HCT116 (cell line): Measurements from ENCODE around the gene C19orf85. TPM values are rescaled to one million over a fixed set of nuclear protein-coding genes. Genes with fewer than 3 reads are reported as not detected.
A peak's percentile ranks its signal among the peaks of the same experiment; 100 is the strongest.

Source experiments
- ATAC-seq: fragments of 200-7000 bp; cut with Tn5 transposase; 2 replicates; pipeline ENCODE4 v1.9.1; 2020; ENCODE audit warnings: mild to moderate bottlenecking, moderate library complexity
- BruUV-seq: library from RNA; stranded (reverse); fragments of 400-500 nt; replicated peaks from 2 replicates; lab custom pipeline; 2021; lab: Mats Ljungman, UMichigan
- CTCF ChIA-PET: fragments of 300-600 bp; sonication (Branson Sonifier 250); formaldehyde crosslinking; loops from one replicate; lab custom pipeline; 2021; ENCODE audit warnings: antibody characterized with exemption; lab: Charles Lee
- POLR2A ChIA-PET: fragments of 300-600, 350-600 bp; sonication (Branson Sonifier 250); formaldehyde crosslinking; loops from one replicate; lab custom pipeline; 2021; ENCODE audit warnings: antibody characterized with exemption; lab: Charles Lee
- RAD21 ChIA-PET, 2 experiments: fragments of 300-600 bp; sonication (Branson Sonifier 250); formaldehyde crosslinking; loops; one replicate each; lab custom pipeline; 2023; ENCODE audit warnings: low total read pairs in 2 of 2; ENCODE audit not compliant: uncharacterized antibody in 2 of 2, unreplicated experiment in 2 of 2, low non-redundant PET in 1 of 2; lab: Charles Lee
- DNase-seq: peaks from one replicate; pipeline ENCODE4 v3.0.0-alpha.2; 2010; ENCODE audit warnings: low read depth, low spot score
- H2AFZ ChIP-seq: fragments of 200-600 bp; shearing (Covaris generic), sonication (generic); 2 replicates; pipeline ENCODE4 v1.6.1; 2017; ENCODE audit warnings: low read depth, mixed run types, mixed read lengths, antibody characterized with exemption, low read length; ENCODE audit not compliant: poor library complexity, severe bottlenecking
- H3K27ac ChIP-seq: 2 replicates; pipeline ENCODE4 v1.5.1; 2012; ENCODE audit warnings: low read depth, low read length
- H3K27me3 ChIP-seq: fragments of 200-600 bp; sonication (generic); 2 replicates; pipeline ENCODE4 v1.6.1; 2016; ENCODE audit warnings: mixed run types, low read length, mixed read lengths; ENCODE audit not compliant: insufficient read depth
- H3K36me3 ChIP-seq, 2 experiments: fragments of 200-500 bp in 1 of 2; fragments of 200-600 bp in 1 of 2; sonication (Bioruptor generic) in 1 of 2; sonication (generic) in 1 of 2; 2 replicates each; pipeline versions ENCODE4 v1.5.1 to v1.6.1; 2014 to 2016; ENCODE audit warnings: low read length in 2 of 2, inconsistent platforms in 1 of 2, mixed read lengths in 1 of 2, mixed run types in 1 of 2; ENCODE audit not compliant: insufficient read depth in 2 of 2, control insufficient read depth in 1 of 2
- H3K4me1 ChIP-seq, 2 experiments: fragments of 200-600 bp in 1 of 2; sonication (generic) in 1 of 2; 2 replicates each; pipeline versions ENCODE4 v1.5.1 to v1.6.1; 2012 to 2017; ENCODE audit warnings: low read length in 2 of 2, inconsistent platforms in 1 of 2, mild to moderate bottlenecking in 1 of 2, mixed read lengths in 1 of 2, mixed run types in 1 of 2, moderate library complexity in 1 of 2; ENCODE audit not compliant: insufficient read depth in 2 of 2, control insufficient read depth in 1 of 2
- H3K4me2 ChIP-seq: fragments of 200-600 bp; sonication (generic); 2 replicates; pipeline ENCODE4 v1.6.1; 2017; ENCODE audit warnings: mixed run types, low read length, mixed read lengths
- H3K4me3 ChIP-seq, 2 experiments: fragments of 200-600 bp in 1 of 2; sonication (generic) in 1 of 2; replicated peaks in 1 of 2; 2 replicates each; pipeline ENCODE4 v1.5.1; 2011 to 2016; ENCODE audit warnings: low read length in 2 of 2, control low read depth in 1 of 2, low read depth in 1 of 2, mild to moderate bottlenecking in 1 of 2, mixed read lengths in 1 of 2, mixed run types in 1 of 2
- H3K79me2 ChIP-seq: fragments of 200-600 bp; sonication (generic); 2 replicates; pipeline ENCODE4 v1.6.1; 2017; ENCODE audit warnings: mild to moderate bottlenecking, mixed run types, low read length, moderate library complexity, mixed read lengths; ENCODE audit not compliant: insufficient read depth
- H3K9ac ChIP-seq: fragments of 200-600 bp; sonication (generic); 2 replicates; pipeline ENCODE4 v1.6.1; 2016; ENCODE audit warnings: low read length, mixed read lengths
- H3K9me2 ChIP-seq: fragments of 200-600 bp; sonication (generic), shearing (Covaris generic); 2 replicates; pipeline ENCODE4 v1.6.1; 2017; ENCODE audit warnings: mixed run types, mild to moderate bottlenecking, moderate library complexity; ENCODE audit not compliant: insufficient read depth
- H3K9me3 ChIP-seq, 2 experiments: fragments of 200-500 bp in 1 of 2; fragments of 200-600 bp in 1 of 2; sonication (Bioruptor generic) in 1 of 2; sonication (generic) in 1 of 2; 2 replicates each; pipeline ENCODE4 v1.6.1; 2014 to 2017; ENCODE audit warnings: low read length in 2 of 2, mixed read lengths in 2 of 2, inconsistent platforms in 1 of 2, low read depth in 1 of 2, mild to moderate bottlenecking in 1 of 2, mixed run types in 1 of 2, moderate library complexity in 1 of 2; ENCODE audit not compliant: control insufficient read depth in 1 of 2, insufficient read depth in 1 of 2
- H4K20me1 ChIP-seq: fragments of 200-600 bp; sonication (generic), shearing (Covaris generic); 2 replicates; pipeline ENCODE4 v1.6.1; 2017; ENCODE audit warnings: mixed run types, mild to moderate bottlenecking, moderate library complexity; ENCODE audit not compliant: insufficient read depth
- POLR2A ChIP-seq: IDR thresholded peaks from 2 replicates; pipeline ENCODE4 v1.7.0; 2011; ENCODE audit warnings: borderline replicate concordance; ENCODE audit not compliant: insufficient read depth, insufficient read length; ENCODE audit errors: extremely low read depth
- POLR2AphosphoS5 ChIP-seq: IDR thresholded peaks from 2 replicates; pipeline ENCODE4 v1.6.1; 2011; ENCODE audit warnings: mild to moderate bottlenecking, low read depth, low read length, moderate library complexity
- RAD21 ChIP-seq: IDR thresholded peaks from 2 replicates; pipeline ENCODE4 v1.6.1; 2012; ENCODE audit warnings: low read depth, mild to moderate bottlenecking
- TCF7L2 ChIP-seq: IDR thresholded peaks from 2 replicates; pipeline ENCODE4 v1.7.0; 2011; ENCODE audit warnings: borderline replicate concordance, inconsistent platforms; ENCODE audit not compliant: insufficient read depth, insufficient read length; ENCODE audit errors: extremely low read depth
- intact Hi-C: fragments of 100-400 bp; cut with micrococcal nuclease; formaldehyde crosslinking; loops from 2 replicates; pipeline ENCODE4 v1.10.0; 2022
- total RNA-seq: library from RNA; stranded (reverse); gene quantifications from one replicate; pipeline ENCODE4 v1.2.1, GENCODE V29; 2021; ENCODE audit not compliant: unreplicated experiment

The C19orf85 gene
- total RNA-seq, 1 experiment from 2014 or later: 0.34 TPM

GRCh38 chr19:55479045-55479444, 14.5 kb upstream of the C19orf85 start:
- intact Hi-C loops: no loop called here
- Histone ChIP-seq H3K27me3 (no peaks in the 10 kb centered on the region), H3K9me3 (no peaks in the 10 kb centered on the region), H3K79me2 (peaks cover 19% of the 10 kb centered on the region), H3K27ac (no peak overlapping the region), H3K9ac (no peak overlapping the region), H3K4me3 (no peak overlapping the region), H3K4me2 (no peak overlapping the region), H3K9me2 (no peaks in the 10 kb centered on the region), H4K20me1 (no peaks in the 10 kb centered on the region), H3K4me1 (peaks cover 26 to 36% of the 10 kb centered on the region in 2 experiments), H2AFZ (no peak overlapping the region), H3K36me3 (no peaks in the 10 kb centered on the region)
- ChIA-PET POLR2A (no interaction called here), RAD21 (no interaction called here), CTCF (interaction anchor here (1.5 kb wide), 1 partner anchor 25 kb away, joined by 3 read pairs; no protein-coding TSS in a partner anchor)
- DNase-seq (no peak), ATAC-seq (no peak)
- BruUV-seq: no TSS peak
- TF ChIP-seq POLR2AphosphoS5: no peak
- TF ChIP-seq TCF7L2: no peak
- TF ChIP-seq RAD21: no peak
- TF ChIP-seq POLR2A: no peak

GRCh38 chr19:55478364-55478763, 13.8 kb upstream of the C19orf85 start:
- ChIA-PET CTCF (no interaction called here), POLR2A (no interaction called here), RAD21 (no interaction called here)
- Histone ChIP-seq H3K9me2 (no peaks in the 10 kb centered on the region), H3K79me2 (peaks cover 19% of the 10 kb centered on the region), H2AFZ (no peak overlapping the region), H3K4me3 (no peak overlapping the region), H3K27me3 (no peaks in the 10 kb centered on the region), H3K9me3 (no peaks in the 10 kb centered on the region), H3K4me2 (peak overlapping the region; percentile 76), H3K9ac (peak overlapping the region; percentile 90; the same call in 1 of the 2 replicates), H3K36me3 (no peaks in the 10 kb centered on the region), H3K27ac (no peak overlapping the region), H3K4me1 (peaks cover 32 to 42% of the 10 kb centered on the region in 2 experiments), H4K20me1 (no peaks in the 10 kb centered on the region)
- ATAC-seq (no peak), DNase-seq (no peak)
- no peak for TF ChIP-seq RAD21
- BruUV-seq: no TSS peak
- intact Hi-C loops: no loop called here
